ENCODE data around the gene RGS7.

Gene RGS7

DNA sequence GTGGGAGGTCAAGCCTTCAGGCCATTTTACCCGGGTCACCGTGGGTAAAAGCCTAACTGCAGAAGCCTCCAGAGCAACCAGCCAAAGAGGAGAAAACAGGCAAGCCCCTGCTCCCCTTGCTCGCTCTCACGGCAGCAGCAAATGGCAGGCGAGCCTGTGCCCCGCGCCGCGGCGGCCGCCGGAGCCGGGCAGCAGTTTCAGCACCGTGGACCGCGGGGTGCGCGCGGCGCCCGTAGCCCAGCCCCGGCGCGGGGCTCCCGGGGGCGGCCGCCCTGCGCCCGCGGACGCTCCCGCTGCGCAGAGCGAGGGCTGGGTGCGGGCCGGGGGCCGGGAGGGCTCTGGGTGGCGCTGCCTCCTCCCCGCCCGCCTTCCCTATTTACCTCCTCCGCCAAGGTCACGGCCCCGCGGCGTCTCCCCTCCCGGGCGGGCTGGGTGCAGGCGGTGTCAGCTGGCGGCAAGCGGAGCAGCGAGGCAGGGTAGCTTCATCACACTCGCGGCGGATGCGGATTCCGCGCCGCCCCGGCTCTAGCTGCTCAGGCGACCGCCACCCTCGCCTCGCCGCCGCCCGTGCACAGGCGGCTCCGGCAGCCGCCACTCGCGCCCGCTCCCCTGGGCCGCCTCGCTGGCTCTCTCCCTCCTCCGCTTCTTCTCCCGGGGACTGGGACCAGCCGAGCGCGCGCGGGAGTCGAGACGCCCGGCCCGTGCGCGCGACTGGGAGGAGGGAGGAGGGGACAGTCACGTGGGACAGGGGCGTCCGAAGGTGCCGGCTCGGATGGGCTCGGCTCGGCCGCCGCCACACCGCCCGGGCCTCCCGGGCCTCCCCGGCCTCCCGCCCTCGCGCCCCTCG is at the start of gene RGS7:
Gene RGS7, minus strand, starts transcription at position 687 of the 847 bp plus-strand sequence.
- DNase-seq (ENCODE audit: low spot score), result no peak

DNA sequence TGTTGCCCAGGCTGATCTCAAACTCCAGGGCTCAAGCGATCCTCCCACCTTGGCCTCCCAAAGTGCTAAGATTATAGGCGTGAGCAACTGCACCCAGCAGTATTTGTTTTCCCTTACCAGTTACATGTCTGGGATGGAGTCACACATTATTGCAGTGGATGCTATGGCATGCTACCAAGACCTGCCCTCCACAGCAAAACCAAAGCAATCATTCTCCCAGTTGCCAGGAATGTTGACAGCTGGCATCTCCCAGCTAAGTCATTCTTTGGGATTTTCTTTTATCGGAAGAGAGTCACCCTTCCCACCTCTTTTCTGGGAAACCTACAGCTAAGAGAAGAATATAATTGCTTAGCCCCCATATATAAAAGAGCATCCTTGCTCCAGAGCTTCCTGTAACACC is 49.4 kb upstream of the RGS7 start:
- DNase-seq (ENCODE audit: low spot score), result no peak

DNA sequence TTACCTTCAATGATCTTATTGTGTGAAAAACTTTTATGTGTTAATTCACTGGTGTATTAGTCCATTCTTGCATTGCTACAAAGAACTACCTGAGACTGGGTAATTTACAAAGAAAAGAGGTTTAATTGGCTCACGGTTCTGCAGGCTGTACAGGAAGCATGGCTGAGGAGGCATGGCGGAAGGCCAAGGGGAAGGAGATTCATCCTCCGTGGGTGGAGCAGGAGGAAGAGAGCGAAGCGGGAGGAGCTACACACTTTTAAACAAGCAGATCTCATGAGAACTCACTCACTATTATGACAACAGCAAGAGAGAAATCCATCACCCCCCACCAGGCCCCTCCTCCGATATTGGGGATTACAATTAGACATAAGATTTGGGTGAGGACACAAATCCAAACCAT is 44.2 kb upstream of the RGS7 start:
- no peak for DNase-seq (ENCODE audit: low spot score)

DNA sequence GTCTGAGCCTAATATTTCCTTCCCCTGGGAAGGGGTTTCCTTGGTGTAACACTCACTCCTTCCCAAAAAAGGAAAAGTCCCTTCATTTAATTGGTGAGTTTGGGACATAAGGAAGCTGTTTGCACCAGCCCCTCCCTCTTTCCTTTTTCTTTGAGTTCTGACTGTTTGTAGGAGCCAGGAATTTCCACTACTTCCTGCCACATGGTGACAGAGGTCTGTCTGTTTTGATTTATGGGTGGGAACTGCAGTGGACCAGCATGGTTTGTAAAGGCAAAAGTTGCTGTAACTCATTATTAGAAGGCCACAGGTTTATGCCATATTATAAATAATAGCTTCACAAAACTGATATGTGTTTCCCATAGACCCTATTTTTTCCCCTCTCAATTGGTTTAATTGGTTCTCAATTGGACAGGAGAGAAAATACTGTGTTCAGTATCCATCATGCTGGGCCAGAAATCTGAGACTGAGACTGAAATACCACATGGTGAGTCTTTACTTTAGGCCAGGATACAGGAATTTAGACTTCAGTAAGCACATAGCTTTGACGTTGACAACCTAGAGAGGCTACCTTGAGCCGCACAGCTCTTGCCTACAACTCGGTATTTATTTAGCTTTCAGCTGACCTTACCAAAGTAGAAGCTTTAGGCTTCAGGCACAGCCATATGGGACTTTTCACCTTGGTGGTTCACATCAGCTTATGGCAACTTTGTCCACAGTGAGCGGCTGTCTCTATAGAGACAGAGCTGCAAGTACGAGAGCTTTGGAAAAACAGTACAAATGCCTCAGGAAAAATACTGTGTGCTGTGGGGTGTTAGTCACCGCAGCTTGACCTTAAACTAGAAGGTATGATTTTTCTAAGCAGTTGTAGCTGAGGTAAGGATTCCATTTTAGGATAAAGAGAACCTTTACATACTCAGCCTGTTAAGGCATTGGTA is 40.0 kb upstream of the RGS7 start:
- no peak for DNase-seq (ENCODE audit: low spot score)

DNA sequence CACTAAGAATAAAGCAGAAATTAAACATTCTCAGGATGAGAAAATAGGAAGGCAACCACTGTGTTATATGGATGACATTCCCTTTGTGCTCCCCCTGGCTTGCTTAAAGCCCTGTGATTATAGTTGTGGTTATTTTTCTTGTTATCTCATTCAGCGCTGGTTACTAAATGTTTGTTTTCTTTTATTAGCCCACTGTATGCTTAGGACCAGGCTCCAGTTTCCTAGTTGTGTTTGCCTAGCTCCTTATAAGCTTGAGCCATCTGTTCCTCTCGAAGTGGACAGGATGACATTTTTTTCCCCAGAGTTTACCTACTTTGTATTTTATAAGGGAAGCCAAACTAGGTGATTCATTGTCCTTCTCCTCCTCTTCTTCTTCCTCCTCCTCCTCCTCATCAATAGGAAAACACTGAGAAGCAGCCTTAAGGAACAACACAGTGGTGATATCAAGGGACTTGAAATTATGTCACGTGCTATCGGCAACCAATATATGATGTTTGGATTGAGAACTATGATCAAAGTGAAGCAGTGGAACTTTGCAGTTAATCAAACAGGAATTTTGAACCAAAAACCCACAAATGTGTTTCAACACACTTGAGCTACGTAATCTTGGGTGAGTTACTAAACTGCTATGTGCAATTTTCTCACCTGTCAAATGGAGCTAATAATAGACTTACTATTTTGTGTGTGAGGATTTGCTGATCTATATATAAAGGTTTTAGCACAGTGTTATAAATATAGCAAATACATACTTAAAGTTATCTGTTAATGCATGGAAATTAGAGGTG is 35.1 kb upstream of the RGS7 start:
- DNase-seq (ENCODE audit: low spot score), result no peak

DNA sequence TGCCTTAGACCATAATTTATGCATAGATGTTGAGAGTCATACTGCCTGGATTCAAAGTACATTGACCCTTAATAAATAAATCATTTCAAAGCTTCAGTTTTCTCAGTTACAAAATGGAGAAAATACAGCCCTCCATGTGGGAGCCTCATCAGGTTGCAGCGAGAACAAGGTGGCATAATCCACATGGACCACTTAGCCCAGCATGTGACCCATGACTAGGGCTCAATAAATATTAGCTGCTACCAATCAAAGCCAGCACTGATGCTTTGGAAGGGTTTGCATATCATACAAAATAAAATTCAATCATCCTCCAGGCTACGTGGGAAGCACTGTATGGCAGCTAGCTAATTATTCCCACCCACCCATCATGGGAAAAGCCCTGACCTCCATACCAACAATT is 33.5 kb upstream of the RGS7 start:
- no peak for DNase-seq (ENCODE audit: low spot score)

DNA sequence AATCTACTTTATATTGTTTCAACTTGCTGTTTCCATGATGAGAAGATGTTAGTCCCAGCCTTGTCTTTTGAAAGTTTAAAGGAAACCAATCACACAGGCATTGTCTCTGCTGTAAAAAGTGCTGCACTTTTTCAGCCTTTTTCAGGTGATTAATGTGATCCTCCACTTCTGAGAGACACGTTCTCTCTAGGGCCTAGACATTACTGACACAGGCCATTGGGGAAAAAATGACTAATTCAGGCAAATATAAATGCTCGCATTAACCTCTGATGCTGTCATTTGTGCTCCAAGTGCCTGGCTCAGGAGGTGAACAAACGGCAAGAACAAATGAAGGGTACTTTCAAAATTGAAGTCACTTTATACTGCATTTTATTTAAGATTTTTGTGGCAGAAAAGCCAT is 32.4 kb upstream of the RGS7 start:
- no peak for DNase-seq (ENCODE audit: low spot score)

DNA sequence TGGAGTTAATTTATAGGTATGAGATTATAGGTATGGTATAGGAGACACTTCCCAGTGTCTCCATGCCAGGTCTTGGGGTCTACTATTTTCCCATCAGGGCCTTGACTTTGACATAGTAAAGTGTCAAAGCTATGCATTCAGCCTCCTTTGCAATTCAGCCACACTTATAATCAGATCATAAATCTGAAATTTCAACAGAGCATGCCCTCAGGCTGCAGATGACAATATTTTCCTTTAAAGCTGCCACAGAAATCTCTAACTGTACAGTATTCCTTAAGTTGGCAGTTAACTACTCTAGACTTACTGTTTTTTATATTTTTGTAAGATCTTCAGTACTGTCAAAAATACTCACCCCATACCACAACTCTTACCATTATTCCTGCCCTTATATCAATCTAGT is 30.2 kb upstream of the RGS7 start:
- no peak for DNase-seq (ENCODE audit: low spot score)

DNA sequence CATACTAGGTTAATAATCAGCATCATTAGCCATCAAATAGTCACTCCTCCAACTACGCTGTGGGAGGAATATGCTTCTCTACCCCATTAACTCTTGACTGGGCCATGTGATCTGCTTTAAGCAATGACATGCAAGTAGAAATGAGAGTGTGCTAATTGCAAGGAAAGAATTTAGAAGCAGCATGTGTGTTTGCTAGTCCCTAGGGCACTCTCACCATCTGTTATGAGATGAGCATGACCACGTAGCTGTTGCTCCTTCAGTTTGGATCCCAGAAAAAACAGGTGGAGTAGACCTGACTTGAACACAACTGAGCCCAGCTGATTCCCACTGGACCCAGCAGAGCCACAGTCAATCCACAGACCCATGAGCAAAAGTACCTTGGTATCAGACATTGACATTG is 19.7 kb upstream of the RGS7 start:
- no peak for DNase-seq (ENCODE audit: low spot score)

DNA sequence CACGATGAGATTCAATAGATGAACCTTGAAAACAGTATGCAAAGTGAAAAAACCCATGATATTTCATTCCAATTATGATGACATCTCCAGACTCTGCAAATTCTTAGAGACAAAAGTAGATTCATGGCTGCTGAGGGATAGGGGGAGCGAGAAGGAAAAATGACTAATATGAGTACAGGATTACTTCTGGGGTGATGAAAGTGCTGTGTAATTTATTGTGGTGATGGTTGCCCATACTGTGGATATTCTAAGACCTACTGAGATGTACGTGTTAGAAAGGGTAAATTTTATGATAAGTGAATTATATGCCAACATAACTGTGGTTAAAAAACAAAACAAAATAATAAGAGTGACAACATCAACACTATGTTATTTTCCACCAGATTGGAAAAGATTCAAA is 18.9 kb upstream of the RGS7 start:
- no peak for DNase-seq (ENCODE audit: low spot score)

DNA sequence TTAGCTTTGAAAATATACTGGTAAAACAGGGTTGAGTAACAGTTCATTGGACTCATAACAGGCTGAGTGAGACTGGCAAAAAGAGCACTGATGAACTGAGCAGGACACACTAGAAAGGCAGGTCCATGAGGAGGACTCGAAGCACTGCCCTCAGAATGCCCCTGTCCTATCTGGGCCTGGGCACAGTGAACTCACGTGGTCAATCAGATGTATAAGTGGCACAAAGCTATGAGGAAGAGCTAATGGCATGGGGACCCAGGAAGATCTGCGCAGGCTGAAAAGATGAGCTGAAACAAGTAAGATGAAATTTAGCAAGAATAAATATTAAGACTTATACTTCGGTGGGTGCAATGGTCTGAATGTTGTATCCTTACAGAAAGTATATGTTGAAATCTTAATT is 9.2 kb upstream of the RGS7 start:
- DNase-seq (ENCODE audit: low spot score), result no peak

DNA sequence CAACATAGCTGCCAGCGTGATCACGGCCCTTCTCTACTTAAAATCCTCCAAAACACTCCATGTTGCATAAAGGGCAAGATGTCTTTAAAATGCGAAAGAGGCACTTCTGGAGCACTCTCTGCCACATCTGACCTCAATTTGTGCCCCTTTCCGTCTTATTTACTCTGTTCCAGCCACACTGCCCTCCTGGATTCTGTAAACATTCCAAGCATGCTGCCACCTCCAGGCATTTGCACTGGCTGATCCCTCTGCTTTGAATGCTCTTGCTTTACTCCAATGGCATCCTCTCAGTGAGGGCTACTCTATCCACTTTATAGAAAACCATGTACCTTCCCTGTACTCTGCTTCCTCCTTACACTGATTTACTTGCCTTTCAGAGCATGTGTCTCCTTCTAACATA is 5.3 kb upstream of the RGS7 start:
- no peak for DNase-seq (ENCODE audit: low spot score)

DNA sequence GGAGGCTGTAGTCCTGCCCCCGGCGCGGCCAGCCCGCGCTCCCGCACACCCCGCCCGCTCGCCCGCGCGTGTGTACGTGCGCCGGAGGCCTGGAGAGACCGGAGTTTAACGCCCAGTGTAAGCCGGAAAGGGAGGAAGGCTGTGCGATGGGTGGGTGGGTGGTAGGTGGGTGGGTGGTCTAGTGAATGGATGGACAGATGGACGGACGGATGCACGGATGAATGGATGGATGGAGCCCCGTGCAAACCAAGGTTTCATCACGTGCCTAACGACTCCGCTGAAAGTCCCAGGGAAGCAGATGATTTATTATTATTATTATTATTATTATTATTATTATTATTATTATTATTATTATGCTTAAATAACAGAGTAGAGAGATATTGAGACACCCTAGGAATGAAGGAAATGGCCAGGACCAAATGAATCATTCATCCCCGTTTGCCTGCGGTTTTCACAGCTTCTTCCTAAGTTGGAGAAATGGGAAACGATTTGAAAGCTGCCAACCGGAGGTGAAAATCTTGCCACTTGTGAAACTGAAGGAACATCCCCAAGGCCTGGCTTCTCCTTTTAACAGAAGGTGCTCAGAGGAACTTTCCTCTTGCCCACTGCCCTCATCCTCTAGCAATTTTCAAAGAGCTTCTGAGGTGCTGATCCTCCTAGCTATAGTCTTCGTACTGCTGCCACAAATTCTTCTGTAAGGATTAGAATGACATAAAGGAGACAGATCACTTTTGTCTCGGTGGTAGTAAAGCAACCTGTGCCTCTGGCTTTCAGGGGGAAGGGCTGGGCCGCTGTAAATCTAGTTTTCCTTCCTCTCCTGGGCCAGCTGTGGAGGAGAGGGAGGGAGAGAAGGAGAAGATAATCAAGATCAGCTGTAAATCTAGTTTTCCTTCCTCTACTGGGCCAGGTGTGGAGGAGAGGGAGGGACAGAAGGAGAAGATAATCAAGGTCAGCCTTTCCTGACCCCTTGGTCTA is 648 bp upstream of the RGS7 start:
- no peak for DNase-seq (ENCODE audit: low spot score)

DNA sequence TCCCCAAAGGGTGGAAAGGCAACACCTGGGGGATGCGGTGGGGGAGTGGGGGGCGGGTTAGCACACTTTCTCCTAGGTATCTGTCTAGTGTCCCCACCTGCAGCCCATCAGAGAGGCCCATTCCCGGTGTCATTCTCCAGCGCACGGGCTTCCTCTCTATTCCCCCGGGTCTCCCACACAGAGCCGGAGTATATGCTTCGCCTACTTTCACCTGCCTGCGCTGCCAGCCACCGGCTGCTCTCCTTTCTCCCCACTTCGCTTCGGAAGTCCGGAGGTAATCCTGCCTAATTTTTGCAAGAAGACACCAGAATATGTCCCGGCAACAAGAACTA is 852 bp downstream of the RGS7 start:
- DNase-seq (ENCODE audit: low spot score), result no peak

DNA sequence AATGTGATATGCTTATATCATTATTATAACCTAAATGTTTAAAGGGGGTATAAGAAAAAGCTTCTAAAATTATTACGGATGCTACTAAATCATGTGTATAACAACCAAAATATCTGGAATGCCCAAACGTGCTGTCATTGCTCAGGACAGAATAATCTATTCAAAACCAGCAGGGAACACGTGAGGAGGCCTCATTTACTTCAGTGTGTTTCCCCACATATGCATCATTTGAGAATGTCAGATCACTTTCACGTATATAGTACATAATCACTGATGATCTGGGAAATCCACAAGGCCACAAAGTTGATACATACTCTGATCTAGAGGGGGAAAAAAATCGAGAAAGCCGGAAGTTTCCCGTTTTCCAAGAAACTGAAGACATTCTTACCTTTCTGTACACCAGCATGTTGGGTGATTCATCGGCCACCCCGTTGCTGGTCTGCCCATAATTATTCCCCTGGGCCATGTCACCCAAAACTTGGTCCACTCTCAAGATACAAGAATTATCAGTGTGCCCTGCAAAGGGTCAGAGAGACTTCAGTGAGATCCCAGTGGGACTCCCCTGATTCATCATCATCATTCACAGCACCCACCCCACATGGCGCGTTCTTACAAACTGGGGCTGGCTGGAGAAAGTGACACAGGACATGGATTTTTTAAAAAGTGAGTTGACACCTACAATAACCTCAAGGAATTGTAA is 1.5 kb downstream of the RGS7 start:
- DNase-seq (ENCODE audit: low spot score), result no peak

DNA sequence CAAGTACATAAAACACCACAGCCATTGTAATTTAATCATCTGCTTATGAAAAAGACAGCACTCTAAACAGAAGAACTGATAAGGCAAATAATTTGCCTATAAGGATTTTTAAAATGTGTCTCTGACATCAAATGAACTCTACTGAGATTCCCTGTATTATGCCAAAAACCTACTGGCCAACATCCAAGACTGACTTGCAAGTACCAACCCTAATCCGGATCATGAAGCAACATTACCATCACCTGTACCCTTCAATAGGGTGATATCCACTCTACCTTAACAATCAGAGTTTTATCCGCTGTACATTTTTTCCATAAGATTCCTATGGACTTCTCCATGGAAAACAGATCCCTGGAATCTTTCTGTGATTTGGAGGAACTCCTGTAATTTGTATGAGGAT is 4.6 kb downstream of the RGS7 start:
- no peak for DNase-seq (ENCODE audit: low spot score)

DNA sequence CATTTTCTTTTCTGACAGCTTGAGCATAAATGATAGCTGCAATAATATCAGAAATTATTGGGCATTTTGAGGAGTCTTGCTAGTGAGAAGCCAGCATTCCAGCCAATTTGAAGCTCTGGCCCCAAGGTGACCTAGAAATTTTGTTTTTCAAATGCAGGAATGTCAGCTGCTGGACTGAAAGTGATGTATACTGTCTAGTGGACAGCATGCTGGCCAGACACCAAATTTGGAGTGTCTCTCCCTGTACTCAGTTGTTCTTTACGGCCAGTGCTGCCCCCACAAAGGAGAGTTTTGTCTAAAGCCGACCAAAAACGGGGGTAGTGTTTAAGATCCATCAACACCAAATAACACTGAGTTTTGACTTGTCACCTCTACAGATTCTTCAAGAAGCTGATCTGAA is 5.2 kb downstream of the RGS7 start:
- DNase-seq (ENCODE audit: low spot score), result no peak

DNA sequence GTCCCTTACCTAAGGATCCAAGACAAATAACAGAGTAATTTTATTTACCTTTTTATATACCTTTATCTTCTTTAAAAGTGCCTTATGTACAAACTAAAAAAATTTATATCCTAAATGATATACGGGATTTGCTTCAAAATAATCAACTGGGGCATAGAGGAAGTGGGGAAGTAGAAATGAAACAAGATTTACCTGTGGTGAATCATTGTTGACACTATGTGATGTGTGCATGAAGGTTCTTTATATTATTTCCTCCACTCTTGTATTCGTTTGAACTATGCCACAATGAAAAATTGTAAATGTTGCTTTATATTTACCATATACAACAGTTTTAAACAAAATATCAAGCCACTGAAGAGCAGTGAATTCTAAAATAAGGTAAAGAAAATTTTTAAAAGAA is 13.0 kb downstream of the RGS7 start:
- DNase-seq (ENCODE audit: low spot score), result no peak

DNA sequence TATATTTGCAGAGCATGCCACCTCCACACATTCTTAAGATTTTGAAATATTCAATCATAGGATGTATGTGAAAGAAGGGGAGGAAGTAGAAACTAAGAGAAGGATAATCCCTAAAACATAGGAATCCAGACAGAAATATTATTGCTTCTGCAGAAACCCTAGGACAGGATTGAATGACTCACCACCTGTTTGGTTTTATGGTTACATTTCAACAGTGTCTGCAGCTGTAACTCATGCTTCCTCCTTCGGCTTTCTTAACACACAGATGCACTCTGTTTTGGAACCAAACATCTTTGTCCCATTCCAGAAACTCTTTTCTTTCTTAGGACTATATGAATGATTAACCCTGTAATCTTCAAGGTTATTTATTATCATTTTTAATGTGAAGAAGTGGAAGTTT is 20.7 kb downstream of the RGS7 start:
- DNase-seq (ENCODE audit: low spot score), result no peak

DNA sequence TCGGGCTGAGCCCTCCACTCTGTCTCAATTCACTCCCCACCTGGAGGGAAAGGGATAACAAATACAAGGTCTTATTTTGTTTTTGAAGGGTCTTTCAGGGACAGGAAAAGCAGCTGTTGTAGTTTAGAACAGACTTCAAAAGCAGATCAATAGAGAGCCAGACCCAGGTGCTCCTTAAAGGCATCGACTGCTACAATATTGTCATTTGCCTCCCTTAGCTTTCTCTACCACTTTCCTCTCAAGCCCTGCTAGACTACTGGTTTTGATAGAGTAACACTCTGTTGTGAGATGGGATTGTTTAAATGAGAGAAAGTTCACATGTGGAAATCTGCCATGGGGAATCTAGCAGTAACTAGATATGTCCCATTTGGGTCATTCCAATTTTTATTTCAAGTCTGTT is 24.0 kb downstream of the RGS7 start:
- DNase-seq (ENCODE audit: low spot score), result no peak

DNA sequence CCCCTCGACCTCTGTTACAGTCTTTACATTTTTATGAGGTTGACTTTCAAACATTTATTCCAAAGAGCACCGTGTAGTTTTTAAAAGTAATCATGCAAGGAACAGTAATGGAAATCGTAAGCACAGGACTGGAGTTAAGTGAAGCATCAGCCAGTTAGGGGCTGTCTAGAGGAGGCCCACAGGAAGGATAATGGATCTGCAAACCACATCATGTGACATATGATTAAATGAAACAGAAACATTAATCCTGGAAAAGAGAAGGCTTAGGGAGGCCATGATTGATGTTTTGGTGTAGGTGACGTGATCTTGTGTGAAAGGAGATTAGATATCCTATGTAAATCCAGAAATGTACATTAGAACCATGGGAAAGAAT is 25.0 kb downstream of the RGS7 start:
- DNase-seq (ENCODE audit: low spot score), result no peak

Data from hematopoietic multipotent progenitor cell treated with erythropoietin and hydrocortisone succinate and interleukin-3 and kit ligand, for 17 days (in vitro differentiated cells).